Ovary (tissue), 9 donors: Measurements from ENCODE around the gene MYCL. TPM values are rescaled to one million over a fixed set of nuclear protein-coding genes. Genes with fewer than 3 reads are reported as not detected.

ENCODE experiments used
- DNase-seq, 5 donors: peaks; one replicate each; pipeline ENCODE4 v3.0.0-alpha.2; 2019 to 2020
- H3K27ac ChIP-seq, 2 donors: fragments of 200-600 bp; one replicate each; pipeline versions ENCODE4 v1.5.1 to v1.8.0; 2019 to 2022
- H3K27me3 ChIP-seq: fragments of 200-600 bp; one replicate; pipeline ENCODE4 v1.8.0; 2022
- H3K36me3 ChIP-seq: fragments of 200-600 bp; sonication (generic); one replicate; pipeline ENCODE4 v1.5.1; 2019
- H3K4me1 ChIP-seq: one replicate; pipeline ENCODE4 v1.8.1; 2013; ENCODE audit warnings: mild to moderate bottlenecking, moderate library complexity; ENCODE audit not compliant: insufficient read depth
- H3K4me3 ChIP-seq: fragments of 200-600 bp; sonication (generic); one replicate; pipeline ENCODE4 v1.5.1; 2017
- H3K9me3 ChIP-seq, 2 donors: fragments of 200-600 bp in 1 of 2; sonication (generic) in 1 of 2; one replicate each; pipeline versions ENCODE4 v1.5.1 to v1.8.1; 2013 to 2019; ENCODE audit warnings: mild to moderate bottlenecking in 1 of 2, moderate library complexity in 1 of 2
- CTCF ChIP-seq, 3 donors: fragments of 450-650 bp in 2 of 3; fragments of 200-600 bp in 1 of 3; IDR thresholded peaks; one replicate each; pipeline versions ENCODE4 v1.5.1 to v1.8.0; 2016 to 2022; ENCODE audit warnings: antibody characterized with exemption in 3 of 3, mild to moderate bottlenecking in 1 of 3
- EP300 ChIP-seq: sonication (generic); formaldehyde crosslinking; IDR thresholded peaks from one replicate; pipeline ENCODE4 v1.6.1; 2017; ENCODE audit warnings: antibody characterized with exemption
- POLR2A ChIP-seq: fragments of 450-650 bp; IDR thresholded peaks from one replicate; pipeline ENCODE4 v1.6.1; 2017; ENCODE audit warnings: antibody characterized with exemption, mild to moderate bottlenecking, moderate library complexity
- WGBS, 3 donors: extraction: QIAGEN DNeasy Blood & Tissue Kit in 1 of 3; methylation state at CpG; one replicate each; pipeline versions ENCODE4 v1.1.5 to v1.1.7; 2013 to 2017; 5-methylcytosine and 5-hydroxymethylcytosine counted together
- intact Hi-C, 4 donors: fragments of 100-400 bp; cut with DNase I; formaldehyde crosslinking; loops; one replicate each; pipeline versions ENCODE4 v1.11.0 to v1.15.1; 2022 to 2023
- polyA plus RNA-seq, 2 donors: library from polyadenylated mRNA; stranded (reverse); fragments of 200-250 nt in 1 of 2; fragments of 350-450 nt in 1 of 2; fragmentation: Illumina TruSeq in 1 of 2; extraction: RNeasy Lipid Tissue Mini Kit (QIAGEN cat#74804) in 1 of 2; gene quantifications; one replicate each; pipeline ENCODE4 v1.2.3, GENCODE V29; 2013 to 2014
- total RNA-seq, 7 donors: library from RNA; depleted of rRNA in 2 of 7; stranded (reverse); fragments of >200 nt in 2 of 7; fragmentation: NEBNext Ultra II Directional in 3 of 7; extraction: Animal tissue kit (Norgen Biotek cat#: 25700) in 3 of 7; gene quantifications; one replicate each; pipeline versions ENCODE4 v1.1.0 to v1.2.4, GENCODE V29; 2016 to 2023
- donor health status: DM: no; HTN: no; CAD: no; lungs with moderate emphysema.
- donor health status: DM: no; HTN: no; CAD: no.
- donor health status: Bipolar disorder and iron deficiency.
- donor health status: DM: yes; HTN: yes; CAD: no.
- donor health status: DM: no; HTN: no; CAD: no.
- donor health status: DM: yes; HTN: yes; CAD: no.

MYCL gene
- total and polyA plus RNA-seq, 9 donors = 0.13 to 4.8 (median 0.96) TPM; not detected in 1

DNA sequence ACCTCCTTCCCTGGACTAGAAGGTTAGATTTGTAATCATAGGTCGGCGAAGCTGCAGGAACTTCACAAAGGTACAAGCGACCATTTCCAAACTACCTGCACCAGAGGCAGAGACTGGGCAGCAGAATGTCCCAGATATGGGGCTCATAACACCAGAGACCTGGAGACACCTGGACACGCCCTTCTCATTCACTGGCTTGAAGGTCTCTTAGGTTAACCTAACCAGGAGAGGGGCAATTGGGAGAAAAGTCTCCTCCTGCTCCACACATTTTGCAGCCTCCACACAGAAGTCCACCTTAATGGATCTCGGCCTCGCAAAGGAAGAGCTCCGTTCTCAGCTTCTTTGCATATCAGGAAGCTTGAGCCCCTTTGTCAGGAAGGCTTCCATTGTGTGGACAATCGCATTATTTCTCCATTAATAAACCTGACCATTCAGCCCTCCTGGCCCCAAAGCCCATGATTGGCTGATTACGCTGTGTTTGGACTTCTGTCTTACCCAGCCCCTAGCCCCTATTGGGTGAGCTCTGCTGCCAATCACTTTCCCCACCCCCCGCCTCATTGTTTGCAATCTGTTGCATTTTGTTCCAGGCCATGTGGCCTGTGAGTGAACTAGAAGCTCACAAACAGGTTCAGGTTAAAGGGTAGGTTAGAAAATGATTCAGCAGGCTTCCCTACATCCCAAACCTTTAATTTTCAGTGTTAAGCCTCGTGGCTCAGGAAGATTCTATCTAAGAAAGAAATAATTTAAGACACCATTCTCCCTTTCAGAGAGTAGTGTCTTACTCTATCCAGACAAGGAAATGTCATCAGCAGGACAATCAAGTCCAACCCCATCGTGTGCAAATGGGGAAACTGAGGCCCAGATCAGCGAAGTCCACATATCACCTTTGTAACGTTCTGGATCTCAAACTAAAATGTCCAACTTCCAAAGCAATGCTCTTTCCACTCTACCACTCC, 2.8 kb downstream of the MYCL start:
- H3K9me3 ChIP-seq = no peaks in the 10 kb centered on the region
- peaks cover 10% of the 10 kb centered on the region for H3K4me1 ChIP-seq
- H3K36me3 ChIP-seq = no peaks in the 10 kb centered on the region
- WGBS, 3 donors = 60 to 66% (median 65%) methylated on average over 14 of the region's 14 CpGs
- TF ChIP-seq POLR2A (no peak), EP300 (no peak), CTCF (IDR thresholded peaks at IDR 0.05) (no peak)
- no peaks in the 10 kb centered on the region for H3K27me3 ChIP-seq
- no peak for DNase-seq
- H3K27ac ChIP-seq = no peak overlapping the region
- H3K4me3 ChIP-seq = no peak overlapping the region
- intact Hi-C loops = no loop called here

- no peak overlapping the region for H3K27ac ChIP-seq
- WGBS, 3 donors = 23 to 29% (median 25%) methylated on average over 3 of the region's 3 CpGs
- H3K36me3 ChIP-seq = no peaks in the 10 kb centered on the region
- H3K27me3 ChIP-seq = no peaks in the 10 kb centered on the region
- intact Hi-C loops = no loop called here
- no peak overlapping the region for H3K4me3 ChIP-seq
- no peaks in the 10 kb centered on the region for H3K9me3 ChIP-seq
- no peak for DNase-seq
- TF ChIP-seq CTCF (IDR thresholded peaks at IDR 0.05) = no peak
- TF ChIP-seq POLR2A = no peak
- no peak for TF ChIP-seq EP300
- H3K4me1 ChIP-seq = peaks cover 10% of the 10 kb centered on the region
Measured at GRCh38 chr1:39898191-39898590, 3.5 kb downstream of the MYCL start.

DNA sequence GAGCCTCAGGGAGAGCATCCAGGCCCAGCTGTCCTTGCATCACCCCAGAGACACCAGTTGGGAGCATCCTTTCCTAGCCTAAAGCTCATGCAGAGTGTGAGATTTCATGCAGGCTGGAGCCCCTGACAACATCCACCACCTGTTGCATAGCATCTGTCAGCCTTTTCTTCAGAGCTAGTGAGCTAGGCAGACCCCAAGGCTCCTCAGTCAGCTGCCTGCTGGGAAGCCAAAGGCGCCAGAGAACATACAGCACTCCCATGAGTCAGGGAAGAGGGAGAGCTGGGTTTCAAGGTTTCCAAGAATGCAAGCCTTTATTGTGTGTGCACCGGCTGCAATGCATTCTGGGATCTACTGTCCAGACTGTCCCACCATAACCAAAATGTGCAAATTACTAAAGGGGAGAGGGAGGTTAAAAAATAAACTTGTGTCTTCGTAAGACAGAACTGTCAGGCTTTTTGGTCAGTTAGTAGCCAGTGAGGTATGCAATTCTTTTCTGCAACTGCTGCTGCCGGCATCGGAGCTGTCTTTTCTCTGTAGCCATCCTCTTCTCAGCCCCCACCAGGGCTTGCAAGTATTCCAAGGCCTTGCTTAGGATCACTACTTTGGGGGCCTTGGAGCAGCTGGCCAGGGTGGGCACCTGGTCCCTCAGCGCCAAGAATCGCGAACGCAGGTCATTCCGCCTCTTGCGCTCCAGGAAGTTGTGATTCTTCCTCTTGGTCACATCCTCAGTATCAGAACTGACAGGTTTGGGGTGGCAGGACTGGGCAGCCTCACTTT, 4.6 kb downstream of the MYCL start:
- no peak for DNase-seq
- H3K27me3 ChIP-seq = no peaks in the 10 kb centered on the region
- intact Hi-C loops = no loop called here
- WGBS, 3 donors = 57 to 64% (median 64%) methylated on average over 11 of the region's 11 CpGs
- H3K4me3 ChIP-seq = no peak overlapping the region
- H3K36me3 ChIP-seq = no peaks in the 10 kb centered on the region
- peaks cover 8% of the 10 kb centered on the region for H3K4me1 ChIP-seq
- TF ChIP-seq EP300 (no peak), POLR2A (no peak), CTCF (IDR thresholded peaks at IDR 0.05) (no peak)
- no peaks in the 10 kb centered on the region for H3K9me3 ChIP-seq
- H3K27ac ChIP-seq = no peak overlapping the region

- Histone ChIP-seq H3K9me3 (no peaks in the 10 kb centered on the region), H3K27me3 (no peaks in the 10 kb centered on the region), H3K36me3 (no peaks in the 10 kb centered on the region), H3K4me1 (peaks cover 2% of the 10 kb centered on the region), H3K4me3 (no peak overlapping the region), H3K27ac (no peak overlapping the region)
- intact Hi-C loops = no loop called here
- no peak for DNase-seq
- TF ChIP-seq EP300 (no peak), CTCF (IDR thresholded peaks at IDR 0.05) (no peak), POLR2A (no peak)
- 83 to 91% (median 89%) methylated on average over 5 of the region's 5 CpGs for WGBS, 3 donors
Measured at GRCh38 chr1:39895731-39896480, 5.8 kb downstream of the MYCL start.
